Measurements from ENCODE around the gene SH2B2. TPM values are rescaled to one million over a fixed set of nuclear protein-coding genes. Genes with fewer than 3 reads are reported as not detected.
A peak's percentile ranks its signal among the peaks of the same experiment; 100 is the strongest.

The SH2B2 gene
- total RNA-seq, 4 donors from 2014 or later: 32.7 to 62.0 (median 43.5) TPM

- no peak overlapping the region for H3K27ac ChIP-seq
- no peak for DNase-seq
- H3K9me3 ChIP-seq: no peaks in the 10 kb centered on the region
- H3K36me3 ChIP-seq: no peaks in the 10 kb centered on the region
- ATAC-seq: no peak
- TF ChIP-seq CTCF (IDR thresholded peaks at IDR 0.05 in 4 of 5, conservative IDR thresholded peaks at IDR 0.05 in 1 of 5) (no peak), POLR2A (IDR thresholded peaks at IDR 0.05) (no peak)
- no peaks in the 10 kb centered on the region for H3K27me3 ChIP-seq
- intact Hi-C loops (cut with DNase I; ENCODE audit: low total_unique reads) (no loop called here), in situ Hi-C loops (cut with MboI; ENCODE audit: low sequenced_read_pairs in 4 of 4) (no loop called here)
- H3K4me1 ChIP-seq: peaks cover 33 to 49% of the 10 kb centered on the region in 2 donors
- H3K4me3 ChIP-seq: no peak overlapping the region
Measured at GRCh38 chr7:102291056-102291915, 4.6 kb downstream of the SH2B2 start.

- no peak for TF ChIP-seq POLR2A (IDR thresholded peaks at IDR 0.05)
- TF ChIP-seq CTCF (IDR thresholded peaks at IDR 0.05 in 4 of 5, conservative IDR thresholded peaks at IDR 0.05 in 1 of 5): no peak
- Histone ChIP-seq H3K27ac (no peak overlapping the region), H3K4me1 (peaks cover 39 to 55% of the 10 kb centered on the region in 2 donors), H3K4me3 (no peak overlapping the region), H3K36me3 (no peaks in the 10 kb centered on the region), H3K9me3 (no peaks in the 10 kb centered on the region), H3K27me3 (no peaks in the 10 kb centered on the region)
- ATAC-seq: no peak
- in situ Hi-C loops (cut with MboI; ENCODE audit: low sequenced_read_pairs in 4 of 4) (no loop called here), intact Hi-C loops (cut with DNase I; ENCODE audit: low total_unique reads) (no loop called here)
- DNase-seq: no peak
Measured at GRCh38 chr7:102291916-102292267, 5.2 kb downstream of the SH2B2 start.

- H3K27ac ChIP-seq: peak overlapping the region in 1 of 4 donors; percentile 48
- in situ Hi-C loops (cut with MboI; ENCODE audit: low sequenced_read_pairs in 4 of 4): no loop called here
Measured at GRCh38 chr7:102292813-102293798, 6.4 kb downstream of the SH2B2 start.

GRCh38 chr7:102294589-102294988 lies 7.9 kb downstream of the SH2B2 start:
- no peaks in the 10 kb centered on the region for H3K9me3 ChIP-seq
- in situ Hi-C loops (cut with MboI; ENCODE audit: low sequenced_read_pairs in 4 of 4): no loop called here
- H3K36me3 ChIP-seq: no peaks in the 10 kb centered on the region
- intact Hi-C loops (cut with DNase I; ENCODE audit: low total_unique reads): no loop called here
- peaks cover 37 to 44% of the 10 kb centered on the region in 2 donors for H3K4me1 ChIP-seq
- no peaks in the 10 kb centered on the region for H3K27me3 ChIP-seq
- no peak for TF ChIP-seq POLR2A (IDR thresholded peaks at IDR 0.05)
- no peak for TF ChIP-seq CTCF (IDR thresholded peaks at IDR 0.05 in 4 of 5, conservative IDR thresholded peaks at IDR 0.05 in 1 of 5)
- no peak overlapping the region for H3K4me3 ChIP-seq
- no peak for ATAC-seq
- DNase-seq: no peak
- peak overlapping the region; percentile 81 to 87 (median 84) for H3K27ac ChIP-seq

More at GRCh38 chr7:102292813-102293798, 6.4 kb downstream of the SH2B2 start:
- TF ChIP-seq POLR2A (IDR thresholded peaks at IDR 0.05): no peak
- ATAC-seq (no peak), DNase-seq (no peak)
- Histone ChIP-seq H3K4me3 (peak overlapping the region in 1 of 4 donors; percentile 5), H3K9me3 (no peaks in the 10 kb centered on the region), H3K36me3 (no peaks in the 10 kb centered on the region), H3K27me3 (no peaks in the 10 kb centered on the region), H3K4me1 (peaks cover 44 to 54% of the 10 kb centered on the region in 2 donors)
- intact Hi-C loops (cut with DNase I; ENCODE audit: low total_unique reads): no loop called here

Data from gastrocnemius medialis (tissue), 4 donors.